NCI-H1930 (cell line): ENCODE measurements around the gene ENG.
"Not testable (repeated sequence)": the region's sequence is repeated elsewhere in the genome, so short reads cannot be mapped to it uniquely, and the experiment has no call there.

ENCODE experiments used
- DNase-seq, 2 experiments: peaks; one replicate each; lab custom pipeline; 2025; lab: John Stamatoyannopoulos, UW

Gene ENG

GRCh38 chr9:127854184-127854806, at the start of gene ENG:
TSS of gene ENG (minus strand) at chr9:127854658. CDS start at chr9:127854355, 303 bp downstream.
- no peak for DNase-seq

GRCh38 chr9:127903557-127904475, 49.4 kb upstream of the ENG start:
- no peak for DNase-seq

GRCh38 chr9:127899128-127899943, 44.9 kb upstream of the ENG start, which contains the start of gene ST6GALNAC6:
TSS of gene ST6GALNAC6 (minus strand) at chr9:127899603. CDS start at chr9:127897981, 1,622 bp downstream.
- peak; percentile 30 to 80 for DNase-seq

- DNase-seq = no peak
Measured at GRCh38 chr9:127898433-127899127, 44.1 kb upstream of the ENG start.

GRCh38 chr9:127897193-127897692, 42.8 kb upstream of the ENG start:
- DNase-seq = no peak

GRCh38 chr9:127896395-127897192, 42.1 kb upstream of the ENG start:
- DNase-seq = no peak

- no peak for DNase-seq
Measured at GRCh38 chr9:127895811-127896210, 41.4 kb upstream of the ENG start.

GRCh38 chr9:127893392-127893791, 38.9 kb upstream of the ENG start:
- no peak for DNase-seq

GRCh38 chr9:127892831-127893230, 38.4 kb upstream of the ENG start:
- DNase-seq = no peak

GRCh38 chr9:127890053-127890452, 35.6 kb upstream of the ENG start:
- no peak for DNase-seq

GRCh38 chr9:127887792-127888191, 33.3 kb upstream of the ENG start:
- DNase-seq = no peak

GRCh38 chr9:127886401-127886972, 32.0 kb upstream of the ENG start:
- no peak for DNase-seq

GRCh38 chr9:127885508-127886281, 31.2 kb upstream of the ENG start:
- DNase-seq = no peak

- no peak for DNase-seq
Measured at GRCh38 chr9:127884976-127885490, 30.6 kb upstream of the ENG start.

- DNase-seq = no peak
Measured at GRCh38 chr9:127884427-127884911, 30.0 kb upstream of the ENG start.

GRCh38 chr9:127883959-127884358, 29.5 kb upstream of the ENG start:
- DNase-seq = no peak

GRCh38 chr9:127881715-127882114, 27.3 kb upstream of the ENG start:
- not testable (repeated sequence) for DNase-seq

- no peak for DNase-seq
Measured at GRCh38 chr9:127880143-127880542, 25.7 kb upstream of the ENG start.
